GM21447 (cell line): Measurements from ENCODE around the gene FCRL4.
"Not testable (repeated sequence)": the region's sequence is repeated elsewhere in the genome, so short reads cannot be mapped to it uniquely, and the experiment has no call there.

Experiments
- ATAC-seq: cut with Tn5 transposase; IDR thresholded peaks from one replicate; pipeline ENCODE4 v1.9.1; 2021; ENCODE audit not compliant: unreplicated experiment

FCRL4 gene

DNA sequence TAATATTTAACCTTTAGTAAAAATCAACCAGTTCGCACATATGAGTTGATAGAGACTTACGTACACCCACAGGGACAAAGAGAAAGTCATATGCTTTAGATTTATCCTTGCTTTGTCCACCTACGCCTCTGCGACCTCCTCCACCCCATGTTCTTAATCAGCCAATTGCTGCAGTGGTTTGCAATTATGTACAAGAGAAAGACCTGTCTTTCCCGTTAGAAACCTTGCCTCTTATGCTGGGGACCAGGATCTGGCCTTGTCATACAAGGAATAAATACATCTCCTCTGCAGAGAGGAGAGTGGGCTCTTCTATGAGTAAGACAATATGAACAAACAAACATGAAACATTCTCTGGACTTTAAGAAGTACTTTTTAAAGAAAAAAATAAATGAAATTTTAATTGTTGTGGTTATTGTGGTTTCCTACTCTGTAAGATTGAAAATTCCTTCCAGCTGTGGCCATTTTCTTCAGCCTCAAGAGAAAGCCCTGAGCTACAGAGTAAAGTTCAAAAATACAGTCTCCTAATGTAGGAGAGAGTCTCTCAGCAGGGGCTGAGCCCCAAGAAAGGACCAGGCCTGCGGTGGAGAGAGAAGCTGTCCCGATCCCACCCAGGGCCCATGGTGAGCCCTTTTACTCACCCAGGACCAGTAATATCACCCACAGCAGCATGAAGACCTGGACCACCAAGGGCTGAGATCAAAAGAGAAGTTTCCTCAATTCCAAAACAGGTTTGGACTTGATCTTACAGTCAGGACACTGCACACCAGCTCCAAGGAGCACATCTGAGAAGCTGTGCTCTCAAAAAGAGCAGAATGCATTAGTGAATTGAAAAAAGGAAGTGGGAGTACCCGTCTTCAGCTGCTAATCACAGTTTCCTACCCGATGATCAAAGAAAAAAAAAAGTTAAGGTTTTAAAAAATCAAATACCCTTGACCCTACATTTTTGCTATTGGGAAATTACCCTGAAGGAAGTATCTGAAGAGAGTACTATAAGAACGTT, 45.9 kb downstream of the FCRL4 start, which contains the start of gene FCRL5:
TSS of gene FCRL5 (minus strand) at position 822 of the 1,000 bp plus-strand sequence. CDS start at position 669, 153 bp downstream.
- peak; percentile 75 for ATAC-seq

DNA sequence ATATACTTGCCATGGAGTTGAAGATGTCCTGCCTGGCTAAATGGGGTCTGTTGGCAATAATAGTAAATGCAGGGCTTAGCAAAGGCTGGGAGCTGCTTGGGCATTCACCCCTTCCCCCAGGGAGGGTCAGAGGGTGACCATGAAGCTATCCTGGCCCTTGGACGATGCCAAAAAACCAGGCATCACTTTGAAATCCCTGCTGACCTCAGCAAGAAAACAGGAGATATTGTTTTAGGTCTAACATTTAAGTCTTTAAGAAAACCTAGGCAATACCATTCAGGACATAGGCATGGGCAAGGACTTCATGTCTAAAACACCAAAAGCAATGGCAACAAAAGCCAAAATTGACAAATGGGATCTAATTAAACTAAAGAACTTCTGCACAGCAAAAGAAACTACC, 49.8 kb downstream of the FCRL4 start:
- ATAC-seq = not testable (repeated sequence)

DNA sequence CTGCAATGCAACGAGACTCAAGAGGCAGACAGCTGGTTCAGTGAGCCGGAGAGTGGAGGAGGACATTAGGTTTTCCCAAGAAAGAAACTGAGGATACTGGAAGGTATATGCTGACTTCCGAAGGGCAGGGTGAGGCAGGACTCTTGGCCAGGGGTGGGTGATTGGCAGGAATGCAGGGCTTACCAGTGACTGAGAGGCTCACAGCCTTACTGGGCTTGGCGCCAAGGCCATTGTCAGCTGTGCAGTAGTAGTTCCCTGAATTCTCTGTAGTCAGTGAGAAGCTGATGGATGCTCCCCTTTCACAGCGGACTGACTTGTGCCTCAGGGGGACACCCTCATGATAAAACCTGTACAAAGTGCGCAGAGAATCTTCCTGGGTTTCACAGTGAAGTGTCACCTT, 55.2 kb downstream of the FCRL4 start:
- no peak for ATAC-seq

DNA sequence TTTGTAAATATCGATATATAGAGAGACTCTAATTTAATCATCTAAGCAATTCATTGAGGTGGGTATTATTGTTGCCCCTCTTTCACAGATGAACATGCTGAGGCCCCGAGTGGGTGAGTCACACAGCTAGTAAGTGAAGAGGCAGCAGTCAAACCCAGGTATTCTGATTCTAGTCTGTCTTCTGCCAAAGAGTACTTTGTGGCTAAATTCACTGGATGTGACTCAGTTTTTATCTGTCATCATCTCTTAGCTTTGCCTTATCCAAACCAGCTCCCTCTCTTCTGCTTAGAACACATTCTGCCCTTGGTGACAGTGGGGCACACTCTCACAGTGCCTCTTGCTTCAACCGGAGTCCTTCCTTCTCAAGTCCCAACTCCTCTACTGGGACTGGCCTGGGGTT, 57.0 kb downstream of the FCRL4 start:
- no peak for ATAC-seq

DNA sequence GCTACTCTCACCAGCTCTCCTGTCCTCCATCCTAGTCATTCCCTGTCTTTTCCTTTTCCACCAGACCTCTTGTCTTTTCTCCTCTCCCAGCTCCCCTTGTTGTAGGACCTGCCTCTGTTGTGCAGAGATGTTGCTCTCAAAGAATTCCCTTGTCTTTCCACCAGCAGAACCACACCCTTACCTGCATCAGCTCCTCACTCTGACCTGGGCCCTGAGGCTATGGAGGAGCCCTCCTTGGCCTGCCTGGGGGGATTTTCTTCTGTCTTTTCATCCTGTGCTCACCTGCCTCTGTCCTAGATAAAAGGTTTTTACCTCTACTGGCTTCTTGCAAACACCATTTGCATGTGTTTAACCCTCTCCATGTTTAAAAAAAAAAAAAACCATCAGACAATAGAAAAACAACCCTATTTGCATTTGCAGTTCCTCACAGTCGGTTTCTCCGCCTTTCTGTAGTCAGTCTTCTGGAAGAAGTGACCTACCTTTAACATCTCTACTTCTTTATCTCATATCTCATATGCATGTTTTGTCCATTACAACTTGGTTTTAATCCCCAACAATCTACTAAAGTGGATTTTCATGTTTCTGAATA, 57.6 kb downstream of the FCRL4 start:
- no peak for ATAC-seq

DNA sequence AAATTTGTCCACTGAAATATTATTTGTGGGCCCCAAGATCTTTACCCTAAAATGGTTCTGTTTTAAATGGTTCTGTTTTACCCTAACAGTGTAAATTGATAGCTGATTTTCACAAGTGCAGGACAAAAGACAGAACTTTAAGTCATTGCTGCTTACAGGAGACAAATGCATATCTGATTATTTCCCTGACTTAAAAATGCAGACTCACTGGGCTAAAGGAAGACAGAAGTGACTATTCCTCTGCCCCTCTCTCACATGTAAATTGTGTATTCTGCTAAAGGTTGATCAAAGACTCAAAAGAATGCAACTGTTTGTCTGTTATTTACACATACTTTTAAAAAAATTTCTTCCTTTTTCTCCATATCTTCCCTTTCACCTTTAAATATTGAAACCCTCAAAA, 58.3 kb downstream of the FCRL4 start:
- ATAC-seq = no peak

DNA sequence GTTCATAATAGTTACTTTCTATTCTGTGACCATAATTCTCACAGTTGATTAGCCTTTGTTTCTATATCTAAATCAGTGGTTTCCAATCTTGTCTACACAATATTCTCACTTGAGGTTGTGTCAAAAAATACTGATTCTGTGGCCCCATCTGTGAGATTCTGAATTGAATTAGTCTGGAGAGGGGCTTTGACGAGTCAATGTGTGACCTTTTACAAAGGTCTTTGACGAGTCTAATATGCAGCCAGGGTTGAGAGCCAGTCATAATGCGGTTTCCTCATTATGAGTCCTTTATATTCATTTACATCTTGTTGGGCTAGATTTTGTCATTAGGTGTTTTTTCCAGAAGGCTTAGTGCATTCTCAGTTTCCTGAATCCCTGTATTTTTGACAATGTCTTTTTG, 65.3 kb downstream of the FCRL4 start:
- no peak for ATAC-seq

DNA sequence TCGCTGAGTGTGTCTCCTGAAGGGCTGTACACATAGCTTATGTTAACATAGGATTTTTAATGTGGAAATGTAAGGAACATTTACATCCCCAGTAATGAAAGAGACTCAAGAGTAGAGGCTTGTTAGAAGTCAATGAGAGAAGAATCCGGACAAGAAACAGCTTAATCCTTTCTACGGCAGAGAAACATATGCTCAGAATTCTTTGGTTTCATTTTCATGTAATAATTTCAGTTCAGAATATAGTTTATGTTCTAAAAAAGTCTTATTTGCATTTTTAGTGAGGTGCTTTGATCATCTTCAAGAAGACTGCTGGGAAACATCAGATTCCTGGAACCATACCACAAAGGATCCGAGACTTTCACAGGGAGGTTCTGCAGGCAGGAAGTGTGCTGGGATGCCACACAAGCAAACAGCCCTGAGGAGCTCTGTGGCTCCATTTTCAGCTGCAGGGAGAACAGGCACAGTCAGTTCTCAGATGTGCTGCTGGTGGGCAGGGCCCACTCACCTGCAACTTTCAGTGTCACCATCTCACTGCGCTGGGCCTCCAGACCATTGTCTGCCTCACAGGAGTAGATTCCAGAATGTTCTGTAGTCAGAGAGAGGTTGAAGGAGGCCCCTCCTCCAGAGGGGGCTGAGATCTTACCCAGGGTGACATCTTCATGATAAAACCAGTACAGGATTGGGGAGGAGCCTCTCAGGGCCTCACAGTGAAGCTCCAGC, 74.0 kb downstream of the FCRL4 start:
- peak; percentile 65 for ATAC-seq
